ENCODE measurements around the gene CAPZA2. TPM values are rescaled to one million over a fixed set of nuclear protein-coding genes. Genes with fewer than 3 reads are reported as not detected.

CAPZA2 gene
- total and polyA plus RNA-seq, 8 donors: 13.9 to 1,001 (median 83.3) TPM

- 82 to 97% (median 91%) methylated on average over 1 of the region's 1 CpG for whole genome bisulfite sequencing, 5 donors
- H3K4me3 ChIP-seq: no peak overlapping the region
- peaks cover 6 to 26% (median 14%) of the 10 kb centered on the region in 4 donors for H3K4me1 ChIP-seq
- no peaks in the 10 kb centered on the region for H3K9me3 ChIP-seq
- H3K27ac ChIP-seq: no peak overlapping the region
- intact Hi-C loops (cut with DNase I; ENCODE audit: low total_unique reads): no loop called here
- no peaks in the 10 kb centered on the region for H3K27me3 ChIP-seq
- H3K36me3 ChIP-seq: no peaks in the 10 kb centered on the region
- no peak for TF ChIP-seq CTCF (IDR thresholded peaks at IDR 0.05)
- TF ChIP-seq EP300 (IDR thresholded peaks at IDR 0.05): no peak
- no peak for TF ChIP-seq POLR2A (IDR thresholded peaks at IDR 0.05)
- TF ChIP-seq POLR2AphosphoS5 (IDR thresholded peaks at IDR 0.05): no peak
- no peak for DNase-seq
These were observed 3.1 kb upstream of the CAPZA2 start for GRCh38 chr7:116859323-116859722.

- Histone ChIP-seq H3K36me3 (no peaks in the 10 kb centered on the region), H3K27me3 (no peaks in the 10 kb centered on the region), H3K4me3 (peak overlapping the region in 1 of 4 donors; percentile 99), H3K27ac (peak overlapping the region in 2 of 5 donors; percentile 96 to 99), H3K4me1 (peaks cover 16 to 50% (median 33%) of the 10 kb centered on the region in 4 donors), H3K9me3 (no peaks in the 10 kb centered on the region)
- TF ChIP-seq CTCF (IDR thresholded peaks at IDR 0.05) (no peak), EP300 (IDR thresholded peaks at IDR 0.05) (no peak), POLR2A (IDR thresholded peaks at IDR 0.05) (no peak), POLR2AphosphoS5 (IDR thresholded peaks at IDR 0.05) (no peak)
- intact Hi-C loops (cut with DNase I; ENCODE audit: low total_unique reads): no loop called here
- no peak for DNase-seq
- 76 to 83% (median 78%) methylated on average over 4 of the region's 4 CpGs for WGBS, 5 donors
These were observed 670 bp upstream of the CAPZA2 start for GRCh38 chr7:116861717-116862116.

- H3K36me3 ChIP-seq: no peaks in the 10 kb centered on the region
- H3K27ac ChIP-seq: peak overlapping the region; percentile 96 to 99 (median 99)
- DNase-seq: peak in 1 of 2 donors; percentile 74
- no peak for TF ChIP-seq POLR2A (IDR thresholded peaks at IDR 0.05)
- TF ChIP-seq CTCF (IDR thresholded peaks at IDR 0.05): no peak
- TF ChIP-seq POLR2AphosphoS5 (IDR thresholded peaks at IDR 0.05): no peak
- no peak for TF ChIP-seq EP300 (IDR thresholded peaks at IDR 0.05)
- no peaks in the 10 kb centered on the region for H3K9me3 ChIP-seq
- intact Hi-C loops (cut with DNase I; ENCODE audit: low total_unique reads): no loop called here
- 0 to 1% (median 1%) methylated on average over 30 to 33 of the region's 33 CpGs for WGBS, 5 donors
- H3K4me3 ChIP-seq: peak overlapping the region; percentile 77 to 99 (median 93)
- H3K4me1 ChIP-seq: peaks cover 22 to 64% (median 42%) of the 10 kb centered on the region in 4 donors
- no peaks in the 10 kb centered on the region for H3K27me3 ChIP-seq
These were observed 724 bp downstream of the CAPZA2 start for GRCh38 chr7:116862951-116863670.

- no peak for DNase-seq
- WGBS, 5 donors: 20 to 27% (median 24%) methylated on average over 9 of the region's 9 CpGs
- peak overlapping the region in 4 of 5 donors; percentile 96 to 99 (median 99) for H3K27ac ChIP-seq
- H3K4me3 ChIP-seq: peak overlapping the region; percentile 77 to 99 (median 93)
- no peaks in the 10 kb centered on the region for H3K27me3 ChIP-seq
- intact Hi-C loops (cut with DNase I; ENCODE audit: low total_unique reads): no loop called here
- H3K9me3 ChIP-seq: no peaks in the 10 kb centered on the region
- TF ChIP-seq POLR2A (IDR thresholded peaks at IDR 0.05): no peak
- TF ChIP-seq POLR2AphosphoS5 (IDR thresholded peaks at IDR 0.05): no peak
- TF ChIP-seq CTCF (IDR thresholded peaks at IDR 0.05): no peak
- no peak for TF ChIP-seq EP300 (IDR thresholded peaks at IDR 0.05)
- peaks cover 22 to 72% (median 46%) of the 10 kb centered on the region in 4 donors for H3K4me1 ChIP-seq
- no peaks in the 10 kb centered on the region for H3K36me3 ChIP-seq
These were observed 1.6 kb downstream of the CAPZA2 start for GRCh38 chr7:116863936-116864500.
